Stomach smooth muscle (tissue), 2 donors: Measurements from ENCODE around the gene ESYT3.
"Not testable (repeated sequence)": the region's sequence is repeated elsewhere in the genome, so short reads cannot be mapped to it uniquely, and the experiment has no call there.

Experiments used
- H3K27ac ChIP-seq: one replicate; pipeline ENCODE4 v1.7.0; 2013; ENCODE audit warnings: mild to moderate bottlenecking, low read length, inconsistent platforms
- H3K27me3 ChIP-seq, 2 donors: one replicate each; pipeline ENCODE4 v1.7.0; 2013; ENCODE audit warnings: low read length in 2 of 2; ENCODE audit not compliant: insufficient read depth in 2 of 2, control insufficient read depth in 1 of 2
- H3K36me3 ChIP-seq, 2 donors: one replicate each; pipeline ENCODE4 v1.7.0; 2013; ENCODE audit warnings: low read length in 2 of 2; ENCODE audit not compliant: control insufficient read depth in 2 of 2, insufficient read depth in 2 of 2
- H3K4me1 ChIP-seq: one replicate; pipeline ENCODE4 v1.7.0; 2013; ENCODE audit warnings: low read length; ENCODE audit not compliant: control insufficient read depth, insufficient read depth
- H3K4me3 ChIP-seq, 2 donors: one replicate each; pipeline ENCODE4 v1.7.0; 2013; ENCODE audit warnings: low read length in 2 of 2
- H3K9ac ChIP-seq, 2 donors: one replicate each; pipeline ENCODE4 v1.7.0; 2013; ENCODE audit warnings: low read length in 2 of 2, mild to moderate bottlenecking in 1 of 2
- H3K9me3 ChIP-seq, 2 donors: one replicate each; pipeline ENCODE4 v1.7.0; 2013; ENCODE audit warnings: low read length in 2 of 2; ENCODE audit not compliant: control insufficient read depth in 2 of 2
- donor health status: healthy.
- donor health status: Pancreatic carcinoma.

The ESYT3 gene

DNA sequence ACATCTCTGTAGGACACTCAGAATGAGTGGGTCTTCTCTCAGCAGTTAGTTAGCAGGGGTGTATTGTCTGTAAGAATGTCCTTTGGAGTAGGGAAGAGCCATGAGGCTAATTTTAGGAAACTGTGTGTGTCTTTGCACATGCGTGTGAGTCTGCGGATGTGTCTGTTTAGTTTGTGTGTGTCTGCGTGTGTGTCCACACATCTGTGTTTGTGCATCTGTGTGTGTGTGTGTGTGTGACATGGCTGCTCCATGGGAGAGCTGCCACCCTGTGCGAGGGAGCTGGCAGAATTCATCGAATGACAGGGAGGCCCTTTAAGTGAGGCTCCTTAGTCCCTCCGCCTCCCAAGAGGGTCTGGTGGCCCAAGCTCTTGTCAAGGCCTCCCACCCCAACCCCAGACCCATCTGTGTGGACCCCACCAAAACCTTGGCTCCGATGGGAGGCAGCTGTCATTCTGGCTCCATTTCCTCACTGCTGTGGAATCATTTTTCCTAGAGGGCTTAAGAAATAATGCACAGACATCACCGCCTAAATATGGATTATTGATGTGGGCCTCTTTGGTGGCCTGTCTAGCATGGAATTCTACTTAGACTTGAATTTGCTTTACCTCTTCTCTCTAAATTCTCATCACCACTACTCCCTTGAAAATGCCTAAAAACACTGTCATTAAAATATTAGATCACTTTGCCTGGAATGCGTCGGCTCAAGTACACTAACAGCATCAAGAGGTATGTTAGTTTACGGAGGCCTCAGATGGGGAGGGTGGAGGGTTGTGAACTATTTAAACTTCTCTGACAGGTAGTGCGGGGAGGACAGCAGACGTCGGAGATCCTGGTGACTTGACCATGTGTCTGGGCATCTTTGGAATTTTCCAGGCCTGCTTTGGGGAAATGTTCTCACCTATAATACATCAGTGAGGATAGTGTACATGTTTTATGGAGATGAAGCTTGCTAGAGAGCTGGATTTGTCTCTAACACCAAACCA lies 9.4 kb downstream of the ESYT3 start:
- Histone ChIP-seq H3K9ac (no peak overlapping the region), H3K27ac (no peak overlapping the region), H3K4me1 (peaks cover 37% of the 10 kb centered on the region), H3K4me3 (no peak overlapping the region), H3K36me3 (no peaks in the 10 kb centered on the region), H3K27me3 (no peaks in the 10 kb centered on the region), H3K9me3 (no peaks in the 10 kb centered on the region)

DNA sequence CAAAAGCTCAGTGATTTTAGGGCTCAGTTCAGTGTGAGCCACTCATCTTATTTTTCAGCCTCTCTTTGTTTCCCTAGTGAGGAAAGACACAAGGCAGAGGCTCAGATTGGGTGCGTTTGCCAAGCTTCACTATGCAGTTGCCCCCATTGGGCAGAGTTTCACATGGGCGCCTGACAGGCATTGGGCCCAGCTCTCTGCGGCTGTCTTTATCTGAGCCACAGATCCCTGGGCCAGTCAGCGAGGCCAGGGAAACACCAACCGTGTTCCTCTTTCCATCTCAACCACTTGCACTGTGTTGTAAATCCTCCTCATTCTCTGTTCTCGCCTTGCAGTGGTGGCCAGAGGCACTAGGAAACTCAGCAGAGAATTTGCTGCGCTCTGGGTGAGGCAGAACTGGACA lies 10.8 kb downstream of the ESYT3 start:
- Histone ChIP-seq H3K4me1 (peaks cover 29% of the 10 kb centered on the region), H3K4me3 (no peak overlapping the region), H3K27ac (no peak overlapping the region), H3K9ac (no peak overlapping the region), H3K9me3 (no peaks in the 10 kb centered on the region), H3K27me3 (no peaks in the 10 kb centered on the region), H3K36me3 (no peaks in the 10 kb centered on the region)

DNA sequence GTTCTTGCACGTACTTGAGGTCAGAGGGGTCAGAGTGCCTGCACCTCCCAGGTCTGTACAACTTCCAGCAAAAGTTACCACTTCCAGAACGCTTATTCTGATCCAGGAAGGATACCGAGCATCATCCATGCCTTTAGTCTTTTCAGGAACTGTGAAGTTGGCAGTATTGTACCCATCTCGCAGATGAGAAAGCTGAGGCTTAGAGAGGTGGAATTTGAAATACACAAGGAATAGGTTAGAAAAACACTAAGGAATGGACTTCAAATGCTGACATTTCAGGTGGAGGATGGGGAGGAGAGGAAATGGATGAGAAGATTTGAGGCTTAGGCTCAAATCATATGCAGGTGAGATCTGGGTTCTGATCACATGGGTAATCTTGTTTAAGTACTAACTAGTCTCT lies 11.2 kb downstream of the ESYT3 start:
- H3K36me3 ChIP-seq: no peaks in the 10 kb centered on the region
- no peaks in the 10 kb centered on the region for H3K9me3 ChIP-seq
- H3K4me3 ChIP-seq: no peak overlapping the region
- no peaks in the 10 kb centered on the region for H3K27me3 ChIP-seq
- H3K27ac ChIP-seq: no peak overlapping the region
- peaks cover 25% of the 10 kb centered on the region for H3K4me1 ChIP-seq
- H3K9ac ChIP-seq: no peak overlapping the region

DNA sequence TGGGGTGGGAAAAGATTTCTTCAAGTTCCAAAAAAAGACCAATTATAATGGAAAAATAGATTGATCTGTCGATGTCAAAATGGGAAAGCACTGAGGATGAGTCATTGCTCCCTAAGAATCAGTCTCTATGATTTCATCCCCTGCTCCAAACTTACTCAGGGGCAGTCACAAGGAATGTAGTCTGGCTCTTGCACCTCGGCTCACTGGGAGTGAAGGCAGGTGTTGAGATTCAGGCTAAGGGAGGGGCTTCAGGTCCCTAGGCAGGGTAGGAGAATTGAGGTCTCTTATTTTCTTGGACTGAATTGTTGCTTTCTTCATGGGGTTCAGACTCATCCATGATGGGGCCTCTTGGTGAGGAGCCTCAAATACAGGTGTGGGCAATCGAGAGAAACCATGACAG lies 14.2 kb downstream of the ESYT3 start:
- Histone ChIP-seq H3K4me1 (peaks cover 7% of the 10 kb centered on the region), H3K4me3 (no peak overlapping the region), H3K9me3 (no peaks in the 10 kb centered on the region), H3K9ac (no peak overlapping the region), H3K36me3 (no peaks in the 10 kb centered on the region), H3K27ac (no peak overlapping the region), H3K27me3 (no peaks in the 10 kb centered on the region)

DNA sequence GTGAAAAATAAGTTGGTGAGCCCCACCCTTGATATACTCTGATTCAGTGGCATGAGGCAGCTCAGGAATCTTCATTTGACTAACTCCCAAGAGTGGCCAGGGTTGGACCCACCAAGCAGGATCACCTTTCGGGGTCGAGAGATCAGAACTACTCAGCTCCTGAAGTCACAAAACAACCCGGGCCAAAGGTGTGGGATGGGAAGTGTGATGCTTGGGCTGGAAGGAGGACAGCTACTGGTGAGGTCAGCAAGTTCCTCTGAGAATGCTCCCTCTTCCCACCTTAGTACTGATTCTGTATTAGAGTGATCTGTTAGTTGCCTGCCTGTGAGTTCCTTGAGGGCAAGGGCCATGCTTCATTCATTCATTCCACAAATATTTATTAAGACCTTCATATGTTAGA lies 15.1 kb downstream of the ESYT3 start:
- no peaks in the 10 kb centered on the region for H3K27me3 ChIP-seq
- H3K4me3 ChIP-seq: no peak overlapping the region
- H3K9me3 ChIP-seq: no peaks in the 10 kb centered on the region
- H3K36me3 ChIP-seq: no peaks in the 10 kb centered on the region
- H3K27ac ChIP-seq: no peak overlapping the region
- peaks cover under 1% of the 10 kb centered on the region for H3K4me1 ChIP-seq
- H3K9ac ChIP-seq: no peak overlapping the region

DNA sequence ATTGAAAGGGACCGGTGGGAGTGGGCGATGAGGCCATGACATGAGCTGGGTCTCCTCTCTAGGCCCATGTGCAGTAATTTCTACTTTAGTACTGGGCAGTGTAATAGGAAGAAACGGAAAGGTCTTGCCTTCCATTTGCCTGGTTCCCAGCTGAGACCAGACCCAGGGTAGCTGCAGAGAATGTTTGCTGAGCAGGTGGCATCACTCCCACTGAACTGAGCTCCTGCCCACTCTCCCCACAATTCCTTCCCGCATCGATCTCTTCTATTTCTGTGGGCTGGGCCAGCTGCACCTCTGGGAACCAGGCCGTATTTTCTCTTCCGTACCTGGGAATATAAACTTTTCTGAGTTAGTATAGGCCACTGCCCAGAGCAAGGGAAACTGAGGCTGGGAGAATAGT lies 15.8 kb downstream of the ESYT3 start:
- H3K9me3 ChIP-seq: no peaks in the 10 kb centered on the region
- no peaks in the 10 kb centered on the region for H3K36me3 ChIP-seq
- no peak overlapping the region for H3K27ac ChIP-seq
- H3K27me3 ChIP-seq: no peaks in the 10 kb centered on the region
- no peak overlapping the region for H3K9ac ChIP-seq
- H3K4me1 ChIP-seq: no peaks in the 10 kb centered on the region
- H3K4me3 ChIP-seq: no peak overlapping the region

DNA sequence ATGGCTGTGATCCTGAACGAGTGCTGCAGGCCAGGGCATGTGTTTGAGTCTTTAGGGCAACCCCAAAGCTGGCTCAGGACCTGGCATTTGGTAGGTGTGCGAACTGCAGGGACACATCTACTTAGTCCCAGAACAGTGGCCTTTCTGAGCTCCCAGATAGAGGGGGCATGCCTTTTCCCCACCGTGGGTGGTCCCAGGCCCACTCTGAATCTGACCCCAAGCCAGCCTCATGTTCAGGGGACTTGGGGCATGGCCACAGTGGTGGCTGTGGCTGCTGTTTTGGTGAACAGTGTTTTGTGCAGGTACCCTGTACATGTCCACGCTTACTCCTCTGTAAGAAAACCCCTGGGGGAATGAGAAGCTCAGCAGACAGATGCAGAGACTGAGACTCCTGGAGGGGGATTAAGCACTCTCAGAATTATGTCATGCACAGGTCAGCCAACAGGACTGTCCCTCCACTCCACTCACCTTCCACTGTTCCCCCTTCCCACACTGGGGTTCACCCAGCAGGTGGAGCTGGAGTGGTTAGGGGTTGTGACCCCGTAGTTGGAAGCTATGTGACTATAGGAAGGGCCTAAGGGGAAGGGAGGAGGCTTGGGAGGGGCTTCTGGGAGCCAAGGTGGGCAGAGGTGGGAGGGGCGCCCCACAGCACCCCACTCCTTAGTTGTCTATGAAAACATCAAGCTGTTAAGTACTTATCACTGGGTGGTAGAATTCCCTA lies 16.4 kb downstream of the ESYT3 start:
- H3K4me3 ChIP-seq: no peak overlapping the region
- H3K4me1 ChIP-seq: peaks cover 3% of the 10 kb centered on the region
- no peaks in the 10 kb centered on the region for H3K27me3 ChIP-seq
- H3K9ac ChIP-seq: no peak overlapping the region
- no peak overlapping the region for H3K27ac ChIP-seq
- no peaks in the 10 kb centered on the region for H3K9me3 ChIP-seq
- no peaks in the 10 kb centered on the region for H3K36me3 ChIP-seq

DNA sequence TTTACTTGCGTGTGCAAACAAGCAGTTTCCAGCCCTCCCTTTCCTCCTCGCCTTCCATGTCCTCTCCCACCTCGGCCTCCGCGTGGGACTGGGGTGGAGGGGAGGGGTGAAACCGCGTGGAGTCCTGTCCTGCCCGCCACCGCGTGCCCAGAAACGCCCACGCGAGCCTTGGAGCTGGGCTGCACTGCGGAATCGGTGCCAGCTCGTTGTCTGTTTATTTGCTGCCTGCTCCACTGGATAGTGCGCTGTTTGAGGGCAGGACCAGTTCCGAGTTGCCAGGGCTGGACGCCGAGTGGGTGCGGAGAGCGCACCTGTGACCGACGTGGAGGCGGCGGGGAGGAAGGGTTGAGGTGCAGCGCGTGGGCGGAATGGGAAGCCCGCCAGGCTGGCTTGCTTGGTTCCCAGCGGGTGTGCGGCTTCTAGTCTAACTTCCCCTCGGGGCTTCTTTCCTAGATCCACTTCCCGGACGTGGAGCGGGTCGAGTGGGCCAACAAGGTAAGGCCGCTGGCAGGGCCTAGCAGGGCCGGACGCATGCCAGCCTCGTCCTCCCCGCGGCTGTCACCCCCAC lies 17.3 kb downstream of the ESYT3 start:
- Histone ChIP-seq H3K27ac (no peak overlapping the region), H3K4me3 (no peak overlapping the region), H3K9me3 (no peaks in the 10 kb centered on the region), H3K27me3 (no peaks in the 10 kb centered on the region), H3K36me3 (no peaks in the 10 kb centered on the region), H3K4me1 (peaks cover 11% of the 10 kb centered on the region), H3K9ac (no peak overlapping the region)

DNA sequence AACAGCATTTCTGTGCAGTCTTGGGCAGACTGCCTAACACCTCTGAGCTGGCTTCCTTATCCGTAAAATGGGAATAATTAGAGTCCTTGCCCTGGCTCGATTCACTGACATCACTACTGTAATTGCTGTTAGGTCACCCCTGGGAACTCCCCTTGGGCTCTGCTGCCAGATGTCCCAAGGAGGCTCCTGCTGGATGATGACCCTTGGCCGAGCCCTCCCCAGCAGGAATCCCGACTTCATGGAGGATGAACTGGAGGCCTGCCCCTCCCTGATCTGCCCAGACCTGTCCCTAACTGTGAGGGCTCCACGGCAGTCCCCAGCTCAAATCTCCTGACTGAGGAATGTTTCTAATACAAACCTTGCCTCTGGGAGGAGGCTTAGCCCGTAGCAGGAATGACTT lies 18.0 kb downstream of the ESYT3 start:
- peaks cover 13% of the 10 kb centered on the region for H3K4me1 ChIP-seq
- H3K27me3 ChIP-seq: no peaks in the 10 kb centered on the region
- no peak overlapping the region for H3K27ac ChIP-seq
- H3K9ac ChIP-seq: no peak overlapping the region
- no peak overlapping the region for H3K4me3 ChIP-seq
- H3K9me3 ChIP-seq: no peaks in the 10 kb centered on the region
- H3K36me3 ChIP-seq: no peaks in the 10 kb centered on the region

DNA sequence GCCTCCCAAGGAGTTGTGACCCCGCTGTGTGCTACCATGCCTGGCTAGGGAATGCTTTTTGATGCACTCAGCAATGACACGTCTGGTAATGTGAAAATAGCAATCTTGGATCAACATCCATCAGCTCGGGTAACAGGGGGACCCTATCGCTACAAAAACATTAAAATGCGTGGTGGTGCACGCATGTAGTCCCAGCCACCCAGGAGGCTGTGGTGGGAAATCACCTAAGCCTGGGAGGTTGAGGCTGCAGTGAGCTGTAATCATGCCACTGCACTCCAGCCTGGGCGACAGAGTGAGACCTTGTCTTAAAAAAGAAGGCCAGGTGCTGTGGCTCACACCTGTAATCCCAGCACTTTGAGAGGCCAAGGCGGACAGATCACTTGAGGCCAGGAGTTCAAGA lies 19.5 kb downstream of the ESYT3 start:
- H3K9me3 ChIP-seq: not testable (repeated sequence)

More for the DNA sequence above, 19.5 kb downstream of the ESYT3 start:
- H3K4me3 ChIP-seq, H3K27ac ChIP-seq, H3K9ac ChIP-seq, H3K36me3 ChIP-seq, H3K27me3 ChIP-seq: not testable (repeated sequence)
- peaks cover 13% of the 10 kb centered on the region for H3K4me1 ChIP-seq
